ENCODE measurements around the gene SLC37A1.

The SLC37A1 gene

GRCh38 chr21:42558368-42558767, 44.7 kb downstream of the SLC37A1 start:
- Histone ChIP-seq H3K27me3 (replicated peaks; ENCODE audit: control insufficient read depth, insufficient read depth, low read length) (no peaks in the 10 kb centered on the region), H3K9ac (ENCODE audit: low read length) (no peak overlapping the region), H3K36me3 (ENCODE audit: control insufficient read depth, insufficient read depth, low read length, severe bottlenecking) (no peaks in the 10 kb centered on the region), H3K4me3 (ENCODE audit: low read length) (no peak overlapping the region), H3K4me1 (ENCODE audit: control insufficient read depth, insufficient read depth, low read length) (no peaks in the 10 kb centered on the region), H3K9me3 (ENCODE audit: control insufficient read depth, low read length) (no peaks in the 10 kb centered on the region)
- DNase-seq (ENCODE audit: low read depth), result no peak

GRCh38 chr21:42558846-42559245, 45.2 kb downstream of the SLC37A1 start:
- H3K9me3 ChIP-seq (ENCODE audit: control insufficient read depth, low read length), result no peaks in the 10 kb centered on the region
- no peaks in the 10 kb centered on the region for H3K27me3 ChIP-seq (replicated peaks; ENCODE audit: control insufficient read depth, insufficient read depth, low read length)
- no peak overlapping the region for H3K4me3 ChIP-seq (ENCODE audit: low read length)
- peaks cover 4% of the 10 kb centered on the region for H3K4me1 ChIP-seq (ENCODE audit: control insufficient read depth, insufficient read depth, low read length)
- H3K9ac ChIP-seq (ENCODE audit: low read length), result no peak overlapping the region
- DNase-seq (ENCODE audit: low read depth), result no peak
- no peaks in the 10 kb centered on the region for H3K36me3 ChIP-seq (ENCODE audit: control insufficient read depth, insufficient read depth, low read length, severe bottlenecking)

GRCh38 chr21:42559326-42559725, 45.7 kb downstream of the SLC37A1 start:
- H3K4me1 ChIP-seq (ENCODE audit: control insufficient read depth, insufficient read depth, low read length), result peaks cover 6% of the 10 kb centered on the region
- DNase-seq (ENCODE audit: low read depth), result no peak
- H3K27me3 ChIP-seq (replicated peaks; ENCODE audit: control insufficient read depth, insufficient read depth, low read length), result no peaks in the 10 kb centered on the region
- no peaks in the 10 kb centered on the region for H3K36me3 ChIP-seq (ENCODE audit: control insufficient read depth, insufficient read depth, low read length, severe bottlenecking)
- no peak overlapping the region for H3K4me3 ChIP-seq (ENCODE audit: low read length)
- H3K9me3 ChIP-seq (ENCODE audit: control insufficient read depth, low read length), result no peaks in the 10 kb centered on the region
- no peak overlapping the region for H3K9ac ChIP-seq (ENCODE audit: low read length)

GRCh38 chr21:42560517-42561179, 47.0 kb downstream of the SLC37A1 start:
- Histone ChIP-seq H3K9me3 (ENCODE audit: control insufficient read depth, low read length) (no peaks in the 10 kb centered on the region), H3K36me3 (ENCODE audit: control insufficient read depth, insufficient read depth, low read length, severe bottlenecking) (no peaks in the 10 kb centered on the region), H3K27me3 (replicated peaks; ENCODE audit: control insufficient read depth, insufficient read depth, low read length) (no peaks in the 10 kb centered on the region), H3K9ac (ENCODE audit: low read length) (no peak overlapping the region), H3K4me1 (ENCODE audit: control insufficient read depth, insufficient read depth, low read length) (peaks cover 6% of the 10 kb centered on the region), H3K4me3 (ENCODE audit: low read length) (no peak overlapping the region)
- DNase-seq (ENCODE audit: low read depth), result no peak

GRCh38 chr21:42561762-42562650, 48.4 kb downstream of the SLC37A1 start:
- H3K4me3 ChIP-seq (ENCODE audit: low read length), result no peak overlapping the region
- no peak for DNase-seq (ENCODE audit: low read depth)
- peaks cover 6% of the 10 kb centered on the region for H3K4me1 ChIP-seq (ENCODE audit: control insufficient read depth, insufficient read depth, low read length)
- no peaks in the 10 kb centered on the region for H3K9me3 ChIP-seq (ENCODE audit: control insufficient read depth, low read length)
- no peaks in the 10 kb centered on the region for H3K27me3 ChIP-seq (replicated peaks; ENCODE audit: control insufficient read depth, insufficient read depth, low read length)
- H3K9ac ChIP-seq (ENCODE audit: low read length), result no peak overlapping the region
- no peaks in the 10 kb centered on the region for H3K36me3 ChIP-seq (ENCODE audit: control insufficient read depth, insufficient read depth, low read length, severe bottlenecking)

GRCh38 chr21:42562816-42563215, 49.2 kb downstream of the SLC37A1 start:
- Histone ChIP-seq H3K36me3 (ENCODE audit: control insufficient read depth, insufficient read depth, low read length, severe bottlenecking) (no peaks in the 10 kb centered on the region), H3K9ac (ENCODE audit: low read length) (no peak overlapping the region), H3K27me3 (replicated peaks; ENCODE audit: control insufficient read depth, insufficient read depth, low read length) (no peaks in the 10 kb centered on the region), H3K4me3 (ENCODE audit: low read length) (no peak overlapping the region), H3K4me1 (ENCODE audit: control insufficient read depth, insufficient read depth, low read length) (peaks cover 6% of the 10 kb centered on the region), H3K9me3 (ENCODE audit: control insufficient read depth, low read length) (no peaks in the 10 kb centered on the region)
- no peak for DNase-seq (ENCODE audit: low read depth)

GRCh38 chr21:42563261-42563660, 49.6 kb downstream of the SLC37A1 start:
- no peak overlapping the region for H3K9ac ChIP-seq (ENCODE audit: low read length)
- H3K27me3 ChIP-seq (replicated peaks; ENCODE audit: control insufficient read depth, insufficient read depth, low read length), result no peaks in the 10 kb centered on the region
- H3K4me1 ChIP-seq (ENCODE audit: control insufficient read depth, insufficient read depth, low read length), result peaks cover 6% of the 10 kb centered on the region
- H3K9me3 ChIP-seq (ENCODE audit: control insufficient read depth, low read length), result no peaks in the 10 kb centered on the region
- no peak for DNase-seq (ENCODE audit: low read depth)
- no peaks in the 10 kb centered on the region for H3K36me3 ChIP-seq (ENCODE audit: control insufficient read depth, insufficient read depth, low read length, severe bottlenecking)
- no peak overlapping the region for H3K4me3 ChIP-seq (ENCODE audit: low read length)

- no peaks in the 10 kb centered on the region for H3K27me3 ChIP-seq (replicated peaks; ENCODE audit: control insufficient read depth, insufficient read depth, low read length)
- no peak for DNase-seq (ENCODE audit: low read depth)
- H3K4me1 ChIP-seq (ENCODE audit: control insufficient read depth, insufficient read depth, low read length), result peaks cover 6% of the 10 kb centered on the region
- H3K36me3 ChIP-seq (ENCODE audit: control insufficient read depth, insufficient read depth, low read length, severe bottlenecking), result no peaks in the 10 kb centered on the region
- H3K9me3 ChIP-seq (ENCODE audit: control insufficient read depth, low read length), result no peaks in the 10 kb centered on the region
- no peak overlapping the region for H3K4me3 ChIP-seq (ENCODE audit: low read length)
- H3K9ac ChIP-seq (ENCODE audit: low read length), result no peak overlapping the region
Measured at GRCh38 chr21:42563686-42564085, 50.0 kb downstream of the SLC37A1 start.

GRCh38 chr21:42564561-42564971, 50.9 kb downstream of the SLC37A1 start:
- Histone ChIP-seq H3K9ac (ENCODE audit: low read length) (no peak overlapping the region), H3K36me3 (ENCODE audit: control insufficient read depth, insufficient read depth, low read length, severe bottlenecking) (no peaks in the 10 kb centered on the region), H3K4me3 (ENCODE audit: low read length) (no peak overlapping the region), H3K9me3 (ENCODE audit: control insufficient read depth, low read length) (no peaks in the 10 kb centered on the region), H3K27me3 (replicated peaks; ENCODE audit: control insufficient read depth, insufficient read depth, low read length) (no peaks in the 10 kb centered on the region), H3K4me1 (ENCODE audit: control insufficient read depth, insufficient read depth, low read length) (peaks cover 6% of the 10 kb centered on the region)
- DNase-seq (ENCODE audit: low read depth), result no peak

GRCh38 chr21:42565206-42565810, 51.7 kb downstream of the SLC37A1 start:
- Histone ChIP-seq H3K27me3 (replicated peaks; ENCODE audit: control insufficient read depth, insufficient read depth, low read length) (no peaks in the 10 kb centered on the region), H3K9me3 (ENCODE audit: control insufficient read depth, low read length) (no peaks in the 10 kb centered on the region), H3K9ac (ENCODE audit: low read length) (no peak overlapping the region), H3K4me3 (ENCODE audit: low read length) (no peak overlapping the region), H3K4me1 (ENCODE audit: control insufficient read depth, insufficient read depth, low read length) (peaks cover 6% of the 10 kb centered on the region), H3K36me3 (ENCODE audit: control insufficient read depth, insufficient read depth, low read length, severe bottlenecking) (no peaks in the 10 kb centered on the region)
- DNase-seq (ENCODE audit: low read depth), result no peak

GRCh38 chr21:42565886-42566523, 52.4 kb downstream of the SLC37A1 start:
- no peak for DNase-seq (ENCODE audit: low read depth)
- no peaks in the 10 kb centered on the region for H3K36me3 ChIP-seq (ENCODE audit: control insufficient read depth, insufficient read depth, low read length, severe bottlenecking)

More at GRCh38 chr21:42565886-42566523, 52.4 kb downstream of the SLC37A1 start:
- Histone ChIP-seq H3K9ac (ENCODE audit: low read length) (no peak overlapping the region), H3K9me3 (ENCODE audit: control insufficient read depth, low read length) (no peaks in the 10 kb centered on the region), H3K4me1 (ENCODE audit: control insufficient read depth, insufficient read depth, low read length) (peaks cover 6% of the 10 kb centered on the region), H3K27me3 (replicated peaks; ENCODE audit: control insufficient read depth, insufficient read depth, low read length) (no peaks in the 10 kb centered on the region), H3K4me3 (ENCODE audit: low read length) (no peak overlapping the region)

Measured in adipocyte (in vitro differentiated cells).